ENCODE data around the gene PSAPL1. TPM values are rescaled to one million over a fixed set of nuclear protein-coding genes. Genes with fewer than 3 reads are reported as not detected.

Gene PSAPL1
- not detected in 2 replicates for total RNA-seq (2014; rRNA removed; shearing (Covaris generic))

- peak; percentile 85 for DNase-seq (ENCODE audit: low read depth)
These were observed at the start of gene PSAPL1 for GRCh38 chr4:7434766-7435150. PSAPL1 (minus strand) TSS chr4:7434930; CDS start chr4:7434879, 51 bp downstream.

- DNase-seq (ENCODE audit: low read depth) = no peak
These were observed 46.5 kb upstream of the PSAPL1 start for GRCh38 chr4:7481227-7481626.

- DNase-seq (ENCODE audit: low read depth) = no peak
These were observed 45.7 kb upstream of the PSAPL1 start for GRCh38 chr4:7480423-7480822.

GRCh38 chr4:7478665-7479064 is 43.9 kb upstream of the PSAPL1 start:
- DNase-seq (ENCODE audit: low read depth) = no peak

GRCh38 chr4:7477695-7478094 is 43.0 kb upstream of the PSAPL1 start:
- no peak for DNase-seq (ENCODE audit: low read depth)

GRCh38 chr4:7476820-7477219 is 42.1 kb upstream of the PSAPL1 start:
- DNase-seq (ENCODE audit: low read depth) = no peak

GRCh38 chr4:7475207-7475606 is 40.5 kb upstream of the PSAPL1 start:
- DNase-seq (ENCODE audit: low read depth) = no peak

GRCh38 chr4:7474320-7474719 is 39.6 kb upstream of the PSAPL1 start:
- DNase-seq (ENCODE audit: low read depth) = no peak

- no peak for DNase-seq (ENCODE audit: low read depth)
These were observed 38.4 kb upstream of the PSAPL1 start for GRCh38 chr4:7473081-7473480.

- DNase-seq (ENCODE audit: low read depth) = no peak
These were observed 37.8 kb upstream of the PSAPL1 start for GRCh38 chr4:7472442-7473013.

GRCh38 chr4:7470522-7471128 is 35.9 kb upstream of the PSAPL1 start:
- no peak for DNase-seq (ENCODE audit: low read depth)

GRCh38 chr4:7470111-7470510 is 35.4 kb upstream of the PSAPL1 start:
- DNase-seq (ENCODE audit: low read depth) = no peak

- no peak for DNase-seq (ENCODE audit: low read depth)
These were observed 34.3 kb upstream of the PSAPL1 start for GRCh38 chr4:7469023-7469422.

GRCh38 chr4:7467471-7467870 is 32.7 kb upstream of the PSAPL1 start:
- DNase-seq (ENCODE audit: low read depth) = no peak

- DNase-seq (ENCODE audit: low read depth) = no peak
These were observed 32.2 kb upstream of the PSAPL1 start for GRCh38 chr4:7466904-7467303.

- peak; percentile 10 for DNase-seq (ENCODE audit: low read depth)
These were observed 31.5 kb upstream of the PSAPL1 start for GRCh38 chr4:7466215-7466614.

GRCh38 chr4:7465017-7465416 is 30.3 kb upstream of the PSAPL1 start:
- no peak for DNase-seq (ENCODE audit: low read depth)

- DNase-seq (ENCODE audit: low read depth) = no peak
These were observed 29.5 kb upstream of the PSAPL1 start for GRCh38 chr4:7464259-7464655.

GRCh38 chr4:7463566-7464258 is 29.0 kb upstream of the PSAPL1 start:
- no peak for DNase-seq (ENCODE audit: low read depth)

- peak; percentile 41 for DNase-seq (ENCODE audit: low read depth)
These were observed 27.8 kb upstream of the PSAPL1 start for GRCh38 chr4:7462509-7462971.

- no peak for DNase-seq (ENCODE audit: low read depth)
These were observed 26.5 kb upstream of the PSAPL1 start for GRCh38 chr4:7461230-7461629.

GRCh38 chr4:7460566-7460965 is 25.8 kb upstream of the PSAPL1 start:
- peak; percentile 18 for DNase-seq (ENCODE audit: low read depth)

GRCh38 chr4:7459471-7459870 is 24.7 kb upstream of the PSAPL1 start:
- DNase-seq (ENCODE audit: low read depth) = no peak

Data from Daoy (cell line).